HepG2 (cell line): ENCODE measurements around the gene SERTAD2. TPM values are rescaled to one million over a fixed set of nuclear protein-coding genes. Genes with fewer than 3 reads are reported as not detected.

Source experiments
- AGO2 ChIP-seq: fragments of 200-400 bp; formaldehyde crosslinking; optimal IDR thresholded peaks from 2 replicates; pipeline ENCODE3; 2017; ENCODE audit warnings: mild to moderate bottlenecking, low read depth, low read length, moderate library complexity
- CHD2 ChIP-seq: IDR thresholded peaks from 2 replicates; pipeline ENCODE4 v1.6.1; 2011; ENCODE audit warnings: low read depth, low read length, improper control_type of control experiment
- EP300 ChIP-seq, 3 experiments: sonication (generic) in 1 of 3; formaldehyde crosslinking in 1 of 3; IDR thresholded peaks; 2 replicates each; pipeline versions ENCODE4 v1.5.1 to v1.6.1; 2011 to 2020; ENCODE audit warnings: low read depth in 2 of 3, low read length in 2 of 3, borderline replicate concordance in 1 of 3, improper control_type of control experiment in 1 of 3, mild to moderate bottlenecking in 1 of 3, missing genetic modification reagents in 1 of 3, moderate library complexity in 1 of 3
- HOXA3 ChIP-seq: sonication (generic); formaldehyde crosslinking; IDR thresholded peaks from 2 replicates; pipeline ENCODE4 v1.5.0; 2020; ENCODE audit warnings: missing genetic modification reagents
- KAT2B ChIP-seq: fragments of 150-350 bp; IDR thresholded peaks from 2 replicates; pipeline ENCODE4 v1.6.1; 2014; ENCODE audit warnings: low read depth, low read length, borderline replicate concordance
- MIXL1 ChIP-seq: IDR thresholded peaks from 2 replicates; pipeline ENCODE4 v1.6.1; 2016
- NCOA5 ChIP-seq: sonication (generic); formaldehyde crosslinking; IDR thresholded peaks from 2 replicates; pipeline ENCODE4 v1.4.0; 2020; ENCODE audit warnings: missing genetic modification reagents
- NFE2L2 ChIP-seq: fragments of 150-350 bp; IDR thresholded peaks from 2 replicates; pipeline ENCODE4 v1.6.1; 2014; ENCODE audit warnings: low read length
- RERE ChIP-seq: IDR thresholded peaks from 2 replicates; pipeline ENCODE4 v1.6.1; 2016; ENCODE audit warnings: low read depth, missing genetic modification reagents, missing compliant biosample characterization
- SMAD9 ChIP-seq: sonication (generic); formaldehyde crosslinking; IDR thresholded peaks from 2 replicates; pipeline ENCODE4 v1.5.1; 2020; ENCODE audit warnings: mild to moderate bottlenecking, missing genetic modification reagents
- SOX6 ChIP-seq, 2 experiments: fragments of 450-650 bp in 1 of 2; sonication (generic) in 1 of 2; formaldehyde crosslinking in 1 of 2; IDR thresholded peaks; 2 replicates each; pipeline versions ENCODE4 v1.4.0 to v1.6.1; 2017 to 2020; ENCODE audit warnings: antibody characterized with exemption in 1 of 2, mild to moderate bottlenecking in 1 of 2, missing genetic modification reagents in 1 of 2
- WIZ ChIP-seq: sonication (generic); formaldehyde crosslinking; IDR thresholded peaks from 2 replicates; pipeline ENCODE4 v1.5.1; 2020; ENCODE audit warnings: mild to moderate bottlenecking, missing genetic modification reagents
- ZMYM4 ChIP-seq: sonication (generic); formaldehyde crosslinking; IDR thresholded peaks from 2 replicates; pipeline ENCODE4 v1.8.1; 2023; ENCODE audit warnings: mild to moderate bottlenecking, missing genetic modification reagents
- ZNF101 ChIP-seq: sonication (generic); formaldehyde crosslinking; IDR thresholded peaks from 2 replicates; pipeline ENCODE4 v1.4.0; 2020; ENCODE audit warnings: mild to moderate bottlenecking, low read depth, missing genetic modification reagents, borderline replicate concordance
- ZNF230 ChIP-seq: sonication (generic); formaldehyde crosslinking; IDR thresholded peaks from 2 replicates; pipeline ENCODE4 v1.4.0; 2020; ENCODE audit warnings: mild to moderate bottlenecking, missing genetic modification reagents
- ZNF460 ChIP-seq: sonication (generic); formaldehyde crosslinking; IDR thresholded peaks from 2 replicates; pipeline ENCODE4 v1.5.1; 2020; ENCODE audit warnings: missing genetic modification reagents, mild to moderate bottlenecking, borderline replicate concordance
- ZNF546 ChIP-seq: sonication (generic); formaldehyde crosslinking; conservative IDR thresholded peaks from 2 replicates; pipeline ENCODE4 v1.8.1; 2023; ENCODE audit warnings: mild to moderate bottlenecking, missing genetic modification reagents
- ZNF607 ChIP-seq: sonication (generic); formaldehyde crosslinking; IDR thresholded peaks from 2 replicates; pipeline ENCODE4 v1.5.1; 2020; ENCODE audit warnings: missing genetic modification reagents, mild to moderate bottlenecking, borderline replicate concordance
- ZNF703 ChIP-seq: sonication (generic); formaldehyde crosslinking; IDR thresholded peaks from 2 replicates; pipeline ENCODE4 v1.5.1; 2020; ENCODE audit warnings: missing genetic modification reagents, mild to moderate bottlenecking, moderate library complexity, borderline replicate concordance
- ZNF841 ChIP-seq: sonication (generic); formaldehyde crosslinking; IDR thresholded peaks from 2 replicates; pipeline ENCODE4 v1.8.1; 2023; ENCODE audit warnings: missing genetic modification reagents, borderline replicate concordance
- polyA plus RNA-seq, 8 experiments: library from polyadenylated mRNA; depleted of rRNA in 3 of 8; stranded (reverse) in 7 of 8; unstranded in 1 of 8; fragments of >200 nt; fragmentation: Illumina TruSeq in 4 of 8; extraction: Trizol in 4 of 8; gene quantifications; 2 replicates each; pipeline versions ENCODE4 v1.2.1 to v1.2.3, GENCODE V29; 2011 to 2016; ENCODE audit warnings: low read depth in 4 of 8, missing spikeins in 1 of 8, mixed read lengths in 1 of 8; ENCODE audit not compliant: insufficient read depth in 1 of 8
- total RNA-seq, 5 experiments: library from RNA; depleted of rRNA; stranded (reverse); fragments of >200 nt; fragmentation: Illumina TruSeq; extraction: Trizol; gene quantifications; 2 replicates each; pipeline ENCODE4 v1.2.3, GENCODE V29; 2016; ENCODE audit warnings: low read depth in 1 of 5
- TF ChIP-seq, protein P1 (sequence below): IDR thresholded peaks from 2 replicates; pipeline ENCODE4 v1.6.1; 2012; ENCODE audit warnings: low read depth, low read length, improper control_type of control experiment

SERTAD2 gene
- total and polyA plus RNA-seq, 2 of the 13 experiments (the other 11 are each of a cell fraction or from before 2014, with no cell fraction given) = 6.7 to 22.6 TPM

DNA sequence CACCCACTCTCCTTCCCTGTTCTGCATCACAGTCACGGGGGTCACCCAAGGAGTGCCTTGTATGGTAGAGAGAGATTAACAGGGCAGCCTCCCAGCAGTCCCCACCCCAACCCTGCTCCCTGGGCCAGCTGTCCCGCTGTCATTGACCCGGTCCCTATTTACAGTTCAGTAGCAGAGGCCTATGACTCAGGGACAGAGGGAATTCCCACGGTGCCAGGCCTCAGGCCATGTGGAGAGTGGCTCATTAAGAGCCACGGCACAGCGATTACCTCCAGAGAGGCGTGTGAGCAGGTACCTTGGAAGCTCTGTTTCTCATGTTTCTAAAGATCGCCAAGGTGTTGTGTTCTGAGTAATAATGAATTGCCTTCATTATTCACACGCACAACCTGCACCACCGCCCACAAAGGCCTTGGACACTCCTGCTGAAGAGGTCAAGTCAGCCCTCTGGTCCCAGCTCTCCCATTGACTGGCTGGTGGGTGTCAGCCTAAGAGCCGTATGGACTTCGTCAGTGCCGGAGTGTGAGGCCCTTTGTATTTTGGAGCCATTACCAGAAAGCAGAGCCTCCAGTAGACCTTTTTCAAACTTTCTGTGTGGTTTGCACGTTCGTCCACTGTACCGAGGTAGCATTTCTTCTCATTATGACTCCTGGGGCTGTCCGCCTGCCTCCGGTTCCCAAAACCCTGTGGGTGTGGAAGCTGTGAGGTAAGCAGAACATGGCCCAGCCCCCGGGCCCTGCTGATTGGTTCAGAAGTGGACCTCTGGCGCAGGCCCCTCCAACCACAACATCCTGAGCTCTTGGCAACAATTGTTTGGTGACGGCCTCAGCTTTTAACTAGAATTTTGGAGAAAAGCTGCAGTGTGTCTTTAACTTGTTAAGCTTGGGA lies 47.0 kb downstream of the SERTAD2 start (continued):
- TF ChIP-seq SOX6 (IDR thresholded peaks at IDR 0.05) (no peak), SOX6 (CRISPR knock-in tag; IDR thresholded peaks at IDR 0.05) (no peak), RERE (no peak), ZNF460 (no peak), ZNF607 (CRISPR knock-in tag) (no peak), ZNF703 (CRISPR knock-in tag) (no peak; the same call in 1 of the 2 replicates), HOXA3 (CRISPR knock-in tag) (no peak; the same call in 1 of the 2 replicates), NFE2L2 (no peak; the same call in 1 of the 2 replicates), ZNF841 (no peak), ZNF546 (CRISPR knock-in tag) (no peak), NCOA5 (no peak), ZMYM4 (CRISPR knock-in tag) (no peak), KAT2B (no peak), AGO2 (no peak), ZNF101 (CRISPR knock-in tag) (no peak; the same call in 1 of the 2 replicates), EP300 (IDR thresholded peaks at IDR 0.05; ENCODE audit: low read depth in 2 of 2, low read length in 2 of 2) (0 out of 4 replicates have a peak, but pooled peaks of 1 of the 2 experiments have one; percentile 3), EP300 (CRISPR knock-in tag; IDR thresholded peaks at IDR 0.05; ENCODE audit: borderline replicate concordance) (0 out of 2 replicates have a peak, but pooled peaks have one; percentile 13), MIXL1 (CRISPR knock-in tag) (no peak), WIZ (CRISPR knock-in tag) (no peak), ZNF230 (CRISPR knock-in tag) (0 out of 2 replicates have a peak, but pooled peaks have one; percentile 28), CHD2 (0 out of 2 replicates have a peak, but pooled peaks have one; percentile 17), SMAD9 (CRISPR knock-in tag) (no peak)
- TF ChIP-seq, protein P1, sequence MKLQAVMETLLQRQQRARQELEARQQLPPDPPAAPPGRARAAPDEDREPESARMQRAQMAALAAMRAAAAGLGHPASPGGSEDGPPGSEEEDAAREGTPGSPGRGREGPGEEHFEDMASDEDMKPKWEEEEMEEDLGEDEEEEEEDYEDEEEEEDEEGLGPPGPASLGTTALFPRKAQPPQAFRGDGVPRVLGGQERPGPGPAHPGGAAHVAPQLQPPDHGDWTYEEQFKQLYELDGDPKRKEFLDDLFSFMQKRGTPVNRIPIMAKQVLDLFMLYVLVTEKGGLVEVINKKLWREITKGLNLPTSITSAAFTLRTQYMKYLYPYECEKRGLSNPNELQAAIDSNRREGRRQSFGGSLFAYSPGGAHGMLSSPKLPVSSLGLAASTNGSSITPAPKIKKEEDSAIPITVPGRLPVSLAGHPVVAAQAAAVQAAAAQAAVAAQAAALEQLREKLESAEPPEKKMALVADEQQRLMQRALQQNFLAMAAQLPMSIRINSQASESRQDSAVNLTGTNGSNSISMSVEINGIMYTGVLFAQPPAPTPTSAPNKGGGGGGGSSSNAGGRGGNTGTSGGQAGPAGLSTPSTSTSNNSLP = no peak
